Left ventricle myocardium inferior (tissue), 1 donor: ENCODE results near the gene PRSS37. TPM values are rescaled to one million over a fixed set of nuclear protein-coding genes. Genes with fewer than 3 reads are reported as not detected.

Experiments
- DNase-seq: peaks from one replicate; pipeline ENCODE4 v3.0.0-alpha.2; 2020
- H3K27ac ChIP-seq: fragments of 200-600 bp; replicated peaks from 2 replicates; pipeline ENCODE4 v1.8.0; 2021
- H3K27me3 ChIP-seq: fragments of 200-600 bp; 2 replicates; pipeline ENCODE4 v1.8.0; 2021; ENCODE audit warnings: low read depth
- H3K36me3 ChIP-seq: fragments of 200-600 bp; 2 replicates; pipeline ENCODE4 v1.8.0; 2021
- H3K4me1 ChIP-seq: fragments of 200-600 bp; 2 replicates; pipeline ENCODE4 v1.8.0; 2021
- H3K4me3 ChIP-seq: fragments of 200-600 bp; 2 replicates; pipeline ENCODE4 v1.8.0; 2021; ENCODE audit warnings: mild to moderate bottlenecking, moderate library complexity
- H3K9me3 ChIP-seq: fragments of 200-600 bp; replicated peaks from 2 replicates; pipeline ENCODE4 v1.8.0; 2021
- CTCF ChIP-seq: fragments of 200-600 bp; IDR thresholded peaks from 2 replicates; pipeline ENCODE4 v1.8.0; 2021; ENCODE audit warnings: antibody characterized with exemption, mild to moderate bottlenecking, borderline replicate concordance
- intact Hi-C: fragments of 100-400 bp; cut with micrococcal nuclease; formaldehyde crosslinking; loops from one replicate; pipeline ENCODE4 v1.11.0; 2022
- total RNA-seq: library from RNA; stranded (reverse); fragmentation: NEBNext Ultra II Directional; extraction: Animal tissue kit (Norgen Biotek cat#: 25700); gene quantifications from one replicate; pipeline ENCODE4 v1.2.1, GENCODE V29; 2021
- donor health status: DM: no; HTN: yes; CAD: no; lungs with severe emphysema.

PRSS37 gene
- total RNA-seq, 1 donor from 2014 or later, result not detected

GRCh38 chr7:141876371-141876770 is 35.1 kb upstream of the PRSS37 start:
- peaks cover 50% of the 10 kb centered on the region for H3K9me3 ChIP-seq
- intact Hi-C loops, result no loop called here
- H3K4me1 ChIP-seq, result no peaks in the 10 kb centered on the region
- no peaks in the 10 kb centered on the region for H3K36me3 ChIP-seq
- no peak for DNase-seq
- H3K4me3 ChIP-seq, result no peak overlapping the region
- H3K27me3 ChIP-seq, result no peaks in the 10 kb centered on the region
- TF ChIP-seq CTCF, result no peak
- no peak overlapping the region for H3K27ac ChIP-seq

- no peak for TF ChIP-seq CTCF
Observed at GRCh38 chr7:141875453-141875852, 34.2 kb upstream of the PRSS37 start.

GRCh38 chr7:141874787-141875186 is 33.5 kb upstream of the PRSS37 start:
- Histone ChIP-seq H3K36me3 (no peaks in the 10 kb centered on the region), H3K27me3 (no peaks in the 10 kb centered on the region), H3K4me1 (no peaks in the 10 kb centered on the region), H3K9me3 (peaks cover 64% of the 10 kb centered on the region), H3K27ac (no peak overlapping the region), H3K4me3 (no peak overlapping the region)
- intact Hi-C loops, result no loop called here
- no peak for TF ChIP-seq CTCF
- DNase-seq, result no peak

More at GRCh38 chr7:141875453-141875852, 34.2 kb upstream of the PRSS37 start:
- Histone ChIP-seq H3K27me3 (no peaks in the 10 kb centered on the region), H3K27ac (no peak overlapping the region), H3K36me3 (no peaks in the 10 kb centered on the region), H3K4me1 (no peaks in the 10 kb centered on the region), H3K9me3 (peaks cover 59% of the 10 kb centered on the region), H3K4me3 (no peak overlapping the region)
- no peak for DNase-seq
- intact Hi-C loops, result no loop called here

GRCh38 chr7:141872931-141873330 is 31.6 kb upstream of the PRSS37 start:
- intact Hi-C loops, result no loop called here
- H3K27me3 ChIP-seq, result no peaks in the 10 kb centered on the region
- no peaks in the 10 kb centered on the region for H3K36me3 ChIP-seq
- H3K27ac ChIP-seq, result no peak overlapping the region
- TF ChIP-seq CTCF, result no peak
- H3K9me3 ChIP-seq, result peaks cover 66% of the 10 kb centered on the region
- no peaks in the 10 kb centered on the region for H3K4me1 ChIP-seq
- no peak for DNase-seq
- H3K4me3 ChIP-seq, result no peak overlapping the region

GRCh38 chr7:141866974-141867373 is 25.7 kb upstream of the PRSS37 start:
- TF ChIP-seq CTCF, result no peak
- H3K36me3 ChIP-seq, result no peaks in the 10 kb centered on the region
- peaks cover 44% of the 10 kb centered on the region for H3K9me3 ChIP-seq
- intact Hi-C loops, result no loop called here
- H3K27ac ChIP-seq, result no peak overlapping the region
- DNase-seq, result no peak
- no peaks in the 10 kb centered on the region for H3K27me3 ChIP-seq
- H3K4me3 ChIP-seq, result no peak overlapping the region
- H3K4me1 ChIP-seq, result no peaks in the 10 kb centered on the region
